Esophagus squamous epithelium (tissue), 4 donors: ENCODE results near the gene OPRM1.

Experiments
- CTCF ChIP-seq, 6 experiments: fragments of 450-650 bp in 4 of 6; fragments of 200-600 bp in 2 of 6; sonication (generic) in 2 of 6; IDR thresholded peaks; one replicate each; pipeline ENCODE4 v1.5.1; 2016 to 2019; ENCODE audit warnings: antibody characterized with exemption in 6 of 6, mild to moderate bottlenecking in 4 of 6, moderate library complexity in 4 of 6
- POLR2A ChIP-seq, 4 donors: fragments of 450-650 bp; IDR thresholded peaks; one replicate each; pipeline ENCODE4 v1.6.1; 2017; ENCODE audit warnings: antibody characterized with exemption in 4 of 4, mild to moderate bottlenecking in 4 of 4, moderate library complexity in 3 of 4

DNA sequence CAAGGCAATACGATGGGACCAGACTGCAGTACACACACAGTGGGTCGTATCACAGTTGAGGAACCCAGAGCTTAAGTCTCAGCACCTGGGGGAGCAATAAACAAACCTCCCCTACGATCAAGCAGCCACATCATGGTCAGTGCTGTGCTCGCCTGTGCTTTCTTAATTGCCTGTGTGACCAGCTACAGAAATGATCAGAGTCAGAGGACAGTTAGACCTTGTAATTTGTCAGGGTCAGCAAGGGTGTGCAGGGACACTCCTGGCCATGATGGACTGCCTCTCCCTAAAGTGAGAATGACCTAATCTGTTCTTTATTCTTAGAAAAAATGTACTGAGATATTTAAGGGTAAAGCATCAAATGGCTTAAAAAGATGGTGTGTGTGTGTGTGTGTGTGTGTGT lies 78.4 kb downstream of the OPRM1 start:
- no peak for TF ChIP-seq CTCF (IDR thresholded peaks at IDR 0.05)
- no peak for TF ChIP-seq POLR2A (IDR thresholded peaks at IDR 0.05)
